Smooth muscle cell (in vitro differentiated cells): Measurements from ENCODE around the gene PPIG. TPM values are rescaled to one million over a fixed set of nuclear protein-coding genes. Genes with fewer than 3 reads are reported as not detected.
"Not testable (repeated sequence)": the region's sequence is repeated elsewhere in the genome, so short reads cannot be mapped to it uniquely, and the experiment has no call there.

ENCODE experiments used
- DNase-seq: peaks from one replicate; lab custom pipeline; 2025; ENCODE audit not compliant: unreplicated experiment; lab: John Stamatoyannopoulos, UW
- H2AFZ ChIP-seq: fragments of 200-600 bp; sonication (generic); 2 replicates; pipeline ENCODE4 v1.6.0; 2016; ENCODE audit warnings: antibody characterized with exemption, low read depth, mild to moderate bottlenecking
- H3F3A ChIP-seq: fragments of 200-600 bp; sonication (generic); 2 replicates; pipeline ENCODE4 v1.6.0; 2017; ENCODE audit warnings: antibody characterized with exemption, low read depth
- H3K27ac ChIP-seq: fragments of 200-600 bp; sonication (generic); 2 replicates; pipeline ENCODE4 v1.5.1; 2016; ENCODE audit warnings: low read depth, mild to moderate bottlenecking
- H3K27me3 ChIP-seq: fragments of 200-600 bp; sonication (generic); 2 replicates; pipeline ENCODE4 v1.6.1; 2016; ENCODE audit warnings: low read depth, mild to moderate bottlenecking
- H3K36me3 ChIP-seq: fragments of 200-600 bp; sonication (generic); 2 replicates; pipeline ENCODE4 v1.5.1; 2016; ENCODE audit warnings: low read depth
- H3K4me1 ChIP-seq: fragments of 200-600 bp; sonication (generic); 2 replicates; pipeline ENCODE4 v1.5.1; 2016; ENCODE audit warnings: low read depth
- H3K4me2 ChIP-seq: fragments of 200-600 bp; sonication (generic); 2 replicates; pipeline ENCODE4 v1.6.0; 2016; ENCODE audit warnings: mild to moderate bottlenecking
- H3K4me3 ChIP-seq: fragments of 200-600 bp; sonication (generic); 2 replicates; pipeline ENCODE4 v1.5.1; 2016; ENCODE audit warnings: mild to moderate bottlenecking
- H3K79me2 ChIP-seq: fragments of 200-600 bp; sonication (generic); 2 replicates; pipeline ENCODE4 v1.6.0; 2016; ENCODE audit warnings: low read depth, mild to moderate bottlenecking
- H3K9ac ChIP-seq: fragments of 200-600 bp; sonication (generic); 2 replicates; pipeline ENCODE4 v1.6.0; 2016; ENCODE audit warnings: low read depth
- H3K9me3 ChIP-seq: fragments of 200-600 bp; sonication (generic); replicated peaks from 2 replicates; pipeline ENCODE4 v1.5.1; 2016; ENCODE audit warnings: low read depth
- H4K20me1 ChIP-seq: fragments of 200-600 bp; sonication (generic); 2 replicates; pipeline ENCODE4 v1.6.0; 2016; ENCODE audit warnings: low read depth
- WGBS: methylation state at CpG from one replicate; pipeline ENCODE4 v1.1.7; 2016; ENCODE audit warnings: low lambda C conversion rate; 5-methylcytosine and 5-hydroxymethylcytosine counted together
- polyA plus RNA-seq: library from polyadenylated mRNA; unstranded; fragments of >200 nt; fragmentation: Nextera tagmentation; extraction: Ambion mirVana; gene quantifications from 2 replicates; pipeline ENCODE4 v1.2.1, GENCODE V29; 2016
- total RNA-seq: library from RNA; depleted of rRNA; stranded (reverse); fragments of >200 nt; gene quantifications from 2 replicates; pipeline ENCODE4 v1.2.3, GENCODE V29; 2014
- TF ChIP-seq, protein P1 (sequence below): fragments of 200-600 bp; sonication (generic); IDR thresholded peaks from 2 replicates; pipeline ENCODE4 v1.5.1; 2017; ENCODE audit warnings: borderline replicate concordance, mild to moderate bottlenecking, antibody characterized with exemption; ENCODE audit not compliant: insufficient read depth, poor library complexity, severe bottlenecking

Gene PPIG
- total and polyA plus RNA-seq, 2 experiments from 2014 or later: 34.4 to 51.1 TPM

DNA sequence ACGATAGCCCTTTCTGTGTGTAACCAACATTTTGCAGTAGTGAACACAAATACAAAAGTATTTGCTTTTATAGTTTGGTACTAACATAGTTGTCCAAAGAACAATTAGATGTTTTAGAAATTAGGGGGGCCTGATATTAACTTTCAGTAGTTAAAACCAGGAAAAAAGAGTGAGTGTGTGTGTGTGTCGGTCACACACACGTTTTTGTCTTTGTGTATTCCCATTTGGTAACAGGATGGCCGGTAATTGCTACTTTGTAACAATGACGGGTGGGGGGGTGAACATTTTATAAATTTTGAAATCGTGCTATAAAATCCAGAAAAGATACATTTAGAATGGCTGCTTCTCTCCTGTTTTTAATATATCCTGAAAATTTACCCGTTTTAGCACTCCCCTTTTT is 1.5 kb downstream of the PPIG start:
- WGBS: 18% methylated on average over 7 of the region's 7 CpGs
- no peaks in the 10 kb centered on the region for H3K9me3 ChIP-seq
- H3K4me1 ChIP-seq: peaks cover 11% of the 10 kb centered on the region
- no peaks in the 10 kb centered on the region for H3K27me3 ChIP-seq
- H3K36me3 ChIP-seq: no peaks in the 10 kb centered on the region
- peak overlapping the region; percentile 99 for H3K27ac ChIP-seq
- peak overlapping the region; percentile 88 for H3K4me3 ChIP-seq
- no peak overlapping the region for H2AFZ ChIP-seq
- no peak for DNase-seq
- peaks cover 52% of the 10 kb centered on the region for H4K20me1 ChIP-seq
- H3K9ac ChIP-seq: peak overlapping the region; percentile 99
- peak overlapping the region; percentile 94 for H3K4me2 ChIP-seq
- TF ChIP-seq, protein P1, sequence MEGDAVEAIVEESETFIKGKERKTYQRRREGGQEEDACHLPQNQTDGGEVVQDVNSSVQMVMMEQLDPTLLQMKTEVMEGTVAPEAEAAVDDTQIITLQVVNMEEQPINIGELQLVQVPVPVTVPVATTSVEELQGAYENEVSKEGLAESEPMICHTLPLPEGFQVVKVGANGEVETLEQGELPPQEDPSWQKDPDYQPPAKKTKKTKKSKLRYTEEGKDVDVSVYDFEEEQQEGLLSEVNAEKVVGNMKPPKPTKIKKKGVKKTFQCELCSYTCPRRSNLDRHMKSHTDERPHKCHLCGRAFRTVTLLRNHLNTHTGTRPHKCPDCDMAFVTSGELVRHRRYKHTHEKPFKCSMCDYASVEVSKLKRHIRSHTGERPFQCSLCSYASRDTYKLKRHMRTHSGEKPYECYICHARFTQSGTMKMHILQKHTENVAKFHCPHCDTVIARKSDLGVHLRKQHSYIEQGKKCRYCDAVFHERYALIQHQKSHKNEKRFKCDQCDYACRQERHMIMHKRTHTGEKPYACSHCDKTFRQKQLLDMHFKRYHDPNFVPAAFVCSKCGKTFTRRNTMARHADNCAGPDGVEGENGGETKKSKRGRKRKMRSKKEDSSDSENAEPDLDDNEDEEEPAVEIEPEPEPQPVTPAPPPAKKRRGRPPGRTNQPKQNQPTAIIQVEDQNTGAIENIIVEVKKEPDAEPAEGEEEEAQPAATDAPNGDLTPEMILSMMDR: no peak
- H3K79me2 ChIP-seq: peaks cover 60% of the 10 kb centered on the region
- no peaks in the 10 kb centered on the region for H3F3A ChIP-seq

DNA sequence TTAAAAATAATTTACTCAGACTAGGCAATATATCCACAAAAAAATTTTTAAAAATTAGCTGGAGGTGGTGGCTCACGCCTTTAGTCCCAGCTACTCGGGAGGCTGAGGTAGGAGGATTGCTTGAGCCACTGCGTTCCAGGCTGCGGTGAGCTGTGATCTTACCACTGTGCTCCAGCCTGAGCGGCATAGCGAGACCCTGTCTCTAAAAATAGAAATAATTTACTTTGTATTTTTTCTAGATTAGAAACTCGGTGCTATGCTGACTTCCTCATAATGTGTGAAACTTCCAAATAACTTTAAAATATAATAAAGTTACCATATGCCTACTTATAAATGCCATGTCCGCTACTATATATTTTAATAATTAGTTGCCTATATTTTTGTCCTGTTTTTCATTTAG is 6.7 kb downstream of the PPIG start:
- Histone ChIP-seq H3K9ac (no peak overlapping the region), H3K79me2 (peaks cover 100% of the 10 kb centered on the region), H3K4me3 (no peak overlapping the region), H2AFZ (no peak overlapping the region), H3K36me3 (no peaks in the 10 kb centered on the region), H4K20me1 (peaks cover 98% of the 10 kb centered on the region), H3K9me3 (no peaks in the 10 kb centered on the region), H3K27ac (no peak overlapping the region), H3K27me3 (no peaks in the 10 kb centered on the region), H3K4me2 (no peak overlapping the region), H3K4me1 (peaks cover 7% of the 10 kb centered on the region), H3F3A (no peaks in the 10 kb centered on the region)
- DNase-seq: no peak
- TF ChIP-seq, protein P1: no peak
- WGBS: 98% methylated on average over 8 of the region's 8 CpGs

DNA sequence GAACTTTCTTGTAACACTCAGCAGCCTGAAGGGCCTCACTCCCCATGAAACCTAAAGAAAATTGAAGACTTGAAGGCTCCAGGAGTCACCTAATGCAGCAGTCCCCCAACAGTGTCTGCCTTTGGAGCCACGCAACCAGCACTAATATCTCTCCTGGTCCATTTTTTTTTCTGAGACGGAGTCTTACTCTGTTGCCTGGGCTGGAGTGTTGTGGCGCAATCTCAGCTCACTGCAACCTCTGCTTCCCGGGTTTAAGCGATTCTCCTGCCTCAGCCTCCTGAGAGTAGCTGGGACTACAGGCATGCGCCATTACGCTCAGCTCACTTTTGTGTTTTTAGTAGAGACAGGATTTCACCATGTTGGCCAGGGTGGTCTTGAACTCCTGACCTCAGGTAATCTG is 12.4 kb downstream of the PPIG start:
- not testable (repeated sequence) for H3F3A ChIP-seq, H3K27me3 ChIP-seq, DNase-seq, H2AFZ ChIP-seq, H3K4me3 ChIP-seq, H3K36me3 ChIP-seq, H3K27ac ChIP-seq, H3K9ac ChIP-seq, H3K9me3 ChIP-seq, H3K4me2 ChIP-seq, H3K4me1 ChIP-seq
- Histone ChIP-seq H3K79me2 (peaks cover 99% of the 10 kb centered on the region), H4K20me1 (peaks cover 94% of the 10 kb centered on the region)
- WGBS: 86% methylated on average over 7 of the region's 7 CpGs

DNA sequence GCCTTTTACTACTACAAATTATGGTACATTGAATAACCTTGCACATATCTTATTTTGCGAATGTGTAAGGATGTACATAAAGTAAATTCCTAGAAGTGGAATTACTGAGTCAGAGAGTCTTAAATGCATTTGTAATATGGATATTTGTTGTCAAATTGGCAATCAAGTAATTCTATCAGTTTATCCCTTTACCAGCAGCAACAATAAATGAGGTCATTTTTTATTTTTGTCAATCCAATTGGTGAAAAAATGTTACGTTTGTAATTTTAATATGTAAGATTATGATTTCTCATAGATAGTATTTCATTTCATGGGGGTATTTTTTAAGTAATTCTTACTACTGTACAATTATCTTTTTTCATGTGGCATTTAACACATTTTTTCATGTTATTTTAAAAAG is 14.8 kb downstream of the PPIG start:
- no peaks in the 10 kb centered on the region for H3K9me3 ChIP-seq
- H2AFZ ChIP-seq: no peak overlapping the region
- no peaks in the 10 kb centered on the region for H3K4me1 ChIP-seq
- no peak overlapping the region for H3K27ac ChIP-seq
- peaks cover 94% of the 10 kb centered on the region for H4K20me1 ChIP-seq
- H3K27me3 ChIP-seq: no peaks in the 10 kb centered on the region
- H3F3A ChIP-seq: no peaks in the 10 kb centered on the region
- H3K36me3 ChIP-seq: no peaks in the 10 kb centered on the region
- 100% methylated on average over 2 of the region's 2 CpGs for WGBS
- H3K9ac ChIP-seq: no peak overlapping the region
- DNase-seq: no peak
- no peak overlapping the region for H3K4me2 ChIP-seq
- H3K4me3 ChIP-seq: no peak overlapping the region
- peaks cover 92% of the 10 kb centered on the region for H3K79me2 ChIP-seq
- TF ChIP-seq, protein P1: no peak
